HCEC 1CT (cell line): ENCODE measurements around the gene UEVLD.

Experiments used
- DNase-seq: peaks from one replicate; pipeline ENCODE4 v3.0.0-alpha.2; 2017

Gene UEVLD

GRCh38 chr11:18495271-18495670 lies 93.3 kb downstream of the UEVLD start:
- DNase-seq, result no peak

- no peak for DNase-seq
Observed at GRCh38 chr11:18493310-18493709, 95.2 kb downstream of the UEVLD start.

GRCh38 chr11:18492888-18493287 lies 95.6 kb downstream of the UEVLD start:
- DNase-seq, result no peak

- DNase-seq, result peak; percentile 16
Observed at GRCh38 chr11:18491924-18492323, 96.6 kb downstream of the UEVLD start.

GRCh38 chr11:18490736-18491485 lies 97.6 kb downstream of the UEVLD start:
- DNase-seq, result no peak

- no peak for DNase-seq
Observed at GRCh38 chr11:18490319-18490718, 98.2 kb downstream of the UEVLD start.

GRCh38 chr11:18485913-18486528 lies 102.5 kb downstream of the UEVLD start:
- no peak for DNase-seq
